IMR-90 (cell line): ENCODE data around the gene CD2AP. TPM values are rescaled to one million over a fixed set of nuclear protein-coding genes. Genes with fewer than 3 reads are reported as not detected.

Source experiments
- ATAC-seq: fragments of 200-7000 bp; cut with Tn5 transposase; 2 replicates; pipeline ENCODE4 v1.9.1; 2020; ENCODE audit warnings: low read depth, mild to moderate bottlenecking, moderate library complexity
- BruUV-seq: library from RNA; stranded (reverse); fragments of 400-500 nt; replicated peaks from 2 replicates; lab custom pipeline; 2021; lab: Mats Ljungman, UMichigan
- CTCF ChIA-PET: fragments of 300-600 bp; formaldehyde crosslinking; extraction: SDS; loops from one replicate; lab custom pipeline; 2021; ENCODE audit warnings: antibody characterized with exemption; lab: Yijun Ruan, JAX
- POLR2A ChIA-PET: fragments of 300-600 bp; sonication (Branson Sonifier 250); formaldehyde crosslinking; loops from one replicate; lab custom pipeline; 2022; ENCODE audit warnings: antibody characterized with exemption; ENCODE audit not compliant: unreplicated experiment; lab: Charles Lee
- DNase-seq: peaks from one replicate; pipeline ENCODE4 v3.0.0; 2013
- H2AFZ ChIP-seq: replicated peaks from 2 replicates; pipeline ENCODE3; 2013; ENCODE audit warnings: low read length, mild to moderate bottlenecking; ENCODE audit not compliant: poor library complexity
- H2AK5ac ChIP-seq: 2 replicates; pipeline ENCODE4 v1.6.1; 2013; ENCODE audit warnings: low read depth, low read length, inconsistent platforms
- H2AK9ac ChIP-seq: replicated peaks from 2 replicates; pipeline ENCODE3; 2013; ENCODE audit warnings: mild to moderate bottlenecking, low read depth, low read length, moderate library complexity; ENCODE audit not compliant: poor library complexity
- H2BK120ac ChIP-seq: 2 replicates; pipeline ENCODE4 v1.6.1; 2013; ENCODE audit warnings: low read depth, low read length, inconsistent platforms
- H2BK15ac ChIP-seq: 3 replicates; pipeline ENCODE4 v1.6.1; 2013; ENCODE audit warnings: low read depth, low read length, inconsistent platforms
- H2BK20ac ChIP-seq: 2 replicates; pipeline ENCODE4 v1.6.1; 2013; ENCODE audit warnings: low read depth, mild to moderate bottlenecking, inconsistent platforms, low read length, moderate library complexity
- H2BK5ac ChIP-seq: 2 replicates; pipeline ENCODE4 v1.6.1; 2013; ENCODE audit warnings: mild to moderate bottlenecking, low read depth, low read length, inconsistent platforms; ENCODE audit not compliant: poor library complexity, severe bottlenecking
- H3K14ac ChIP-seq: replicated peaks from 2 replicates; pipeline ENCODE4 v1.6.1; 2013; ENCODE audit warnings: low read depth, low read length, inconsistent platforms
- H3K18ac ChIP-seq: 2 replicates; pipeline ENCODE4 v1.6.1; 2013; ENCODE audit warnings: low read depth, low read length, control low read depth
- H3K23ac ChIP-seq: 2 replicates; pipeline ENCODE4 v1.6.1; 2013; ENCODE audit warnings: low read depth, low read length, inconsistent platforms
- H3K27ac ChIP-seq: 2 replicates; pipeline ENCODE4 v1.5.1; 2013; ENCODE audit warnings: mild to moderate bottlenecking, control low read depth, low read length; ENCODE audit not compliant: insufficient read depth
- H3K27me3 ChIP-seq: 2 replicates; pipeline ENCODE4 v1.6.1; 2013; ENCODE audit warnings: low read length; ENCODE audit not compliant: control insufficient read depth, insufficient read depth
- H3K36me3 ChIP-seq: 2 replicates; pipeline ENCODE4 v1.6.1; 2013; ENCODE audit warnings: low read length, mixed read lengths; ENCODE audit not compliant: control insufficient read depth, insufficient read depth
- H3K4ac ChIP-seq: 2 replicates; pipeline ENCODE4 v1.6.1; 2013; ENCODE audit warnings: low read depth, low read length, inconsistent platforms
- H3K4me1 ChIP-seq: 2 replicates; pipeline ENCODE4 v1.6.1; 2013; ENCODE audit warnings: low read length, mixed read lengths; ENCODE audit not compliant: control insufficient read depth, insufficient read depth
- H3K4me2 ChIP-seq: 2 replicates; pipeline ENCODE4 v1.6.1; 2013; ENCODE audit warnings: low read depth, mild to moderate bottlenecking, control low read depth, low read length, moderate library complexity
- H3K4me3 ChIP-seq: 2 replicates; pipeline ENCODE4 v1.5.1; 2013; ENCODE audit warnings: low read depth, mild to moderate bottlenecking, control low read depth, low read length, moderate library complexity; ENCODE audit not compliant: insufficient read depth
- H3K56ac ChIP-seq: 2 replicates; pipeline ENCODE4 v1.6.1; 2013; ENCODE audit warnings: low read length, inconsistent platforms; ENCODE audit not compliant: insufficient read depth; ENCODE audit errors: extremely low read depth
- H3K79me1 ChIP-seq, 2 experiments: 2 replicates each; pipeline ENCODE4 v1.6.1; 2013; ENCODE audit warnings: low read length in 2 of 2, inconsistent platforms in 1 of 2, low read depth in 1 of 2
- H3K9ac ChIP-seq: 2 replicates; pipeline ENCODE4 v1.6.1; 2013; ENCODE audit warnings: low read depth, low read length, control low read depth
- H3K9me1 ChIP-seq: 2 replicates; pipeline ENCODE4 v1.6.1; 2013; ENCODE audit warnings: low read length, inconsistent platforms; ENCODE audit not compliant: insufficient read depth
- H3K9me3 ChIP-seq: 2 replicates; pipeline ENCODE4 v1.6.1; 2013; ENCODE audit warnings: low read length; ENCODE audit not compliant: control insufficient read depth, insufficient read depth
- H4K20me1 ChIP-seq: 2 replicates; pipeline ENCODE4 v1.6.1; 2013; ENCODE audit warnings: low read length, inconsistent platforms; ENCODE audit not compliant: insufficient read depth
- H4K5ac ChIP-seq: 2 replicates; pipeline ENCODE4 v1.6.1; 2013; ENCODE audit warnings: mild to moderate bottlenecking, low read depth, low read length, control low read depth
- H4K8ac ChIP-seq, 2 experiments: 2 replicates each; pipeline ENCODE4 v1.6.1; 2013; ENCODE audit warnings: low read depth in 2 of 2, low read length in 2 of 2, control low read depth in 1 of 2, inconsistent platforms in 1 of 2
- H4K91ac ChIP-seq: 2 replicates; pipeline ENCODE4 v1.6.1; 2013; ENCODE audit warnings: low read depth, low read length, inconsistent platforms; ENCODE audit not compliant: insufficient read depth
- CEBPB ChIP-seq: IDR thresholded peaks from 2 replicates; pipeline ENCODE4 v1.6.1; 2012; ENCODE audit warnings: low read depth, low read length, improper control_type of control experiment
- MXI1 ChIP-seq: IDR thresholded peaks from 2 replicates; pipeline ENCODE4 v1.6.1; 2012; ENCODE audit warnings: low read depth, mild to moderate bottlenecking, low read length, moderate library complexity, borderline replicate concordance
- NFE2L2 ChIP-seq: fragments of 150-350 bp; IDR thresholded peaks from 2 replicates; pipeline ENCODE4 v1.6.1; 2016; ENCODE audit warnings: low read depth, mild to moderate bottlenecking, low read length
- RCOR1 ChIP-seq: IDR thresholded peaks from 2 replicates; pipeline ENCODE4 v1.6.1; 2012; ENCODE audit warnings: mild to moderate bottlenecking, low read length, improper control_type of control experiment; ENCODE audit not compliant: insufficient replicate concordance
- dilution Hi-C: fragments of 300-500 bp; cut with HindIII; formaldehyde crosslinking; loops from one replicate; pipeline ENCODE4 v1.14.3; 2018; ENCODE audit warnings: low sequenced_read_pairs; ENCODE audit not compliant: unreplicated experiment
- in situ Hi-C: fragments of 300-500 bp; cut with MboI; formaldehyde crosslinking; loops from 3 replicates; pipeline ENCODE4 v1.14.3; 2019; ENCODE audit warnings: low sequenced_read_pairs, inconsistent platforms, mixed read lengths
- intact Hi-C: fragments of 100-400 bp; cut with micrococcal nuclease; formaldehyde crosslinking; loops from 2 replicates; pipeline ENCODE4 v1.10.0; 2022
- polyA plus RNA-seq, 3 experiments: library from polyadenylated mRNA; depleted of rRNA; stranded (reverse); fragments of >200 nt; gene quantifications; 2 replicates each; pipeline ENCODE4 v1.2.3, GENCODE V29; 2012; ENCODE audit warnings: low replicate concordance in 1 of 3
- total RNA-seq: library from RNA; depleted of rRNA; stranded (reverse); fragments of >200 nt; gene quantifications from 2 replicates; pipeline ENCODE4 v1.2.3, GENCODE V29; 2012
- TF ChIP-seq, protein P1 (sequence below): fragments of 150-350 bp; IDR thresholded peaks from 2 replicates; pipeline ENCODE4 v1.6.1; 2016; ENCODE audit warnings: low read depth, mild to moderate bottlenecking, low read length, moderate library complexity, borderline replicate concordance

CD2AP gene
- total and polyA plus RNA-seq, 2 of the 4 experiments (the other 2 are of a cell fraction), result 5.3 to 7.5 TPM

DNA sequence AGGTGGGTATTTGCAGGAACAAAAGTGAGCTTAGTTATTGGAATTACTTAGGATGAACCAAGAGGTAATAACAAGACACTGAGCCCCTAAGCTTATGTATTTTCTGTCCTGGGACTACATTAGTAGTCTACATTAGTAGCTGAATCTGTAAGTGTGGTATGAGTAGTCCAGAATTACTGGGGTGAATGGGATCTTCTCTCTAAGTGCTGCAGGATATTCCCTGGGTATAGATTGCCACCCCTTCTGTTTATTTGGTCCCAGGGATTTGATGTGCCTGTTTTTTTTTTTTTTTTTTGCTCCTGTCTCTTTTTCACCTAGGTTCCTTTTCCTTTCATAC lies 5.9 kb downstream of the CD2AP start:
- Histone ChIP-seq H3K23ac (peak overlapping the region; percentile 76), H3K79me1 (peaks cover 4 to 55% of the 10 kb centered on the region in 2 experiments), H3K14ac (no peak overlapping the region), H3K9me1 (peaks cover 6% of the 10 kb centered on the region; the same call in 1 of the 2 replicates), H4K20me1 (peaks cover 28% of the 10 kb centered on the region; the same call in 1 of the 2 replicates), H3K4me1 (peaks cover 2% of the 10 kb centered on the region), H2BK20ac (no peak overlapping the region), H3K56ac (no peak overlapping the region), H3K4ac (no peak overlapping the region), H2BK120ac (no peak overlapping the region), H2BK15ac (no peak overlapping the region), H2BK5ac (peak overlapping the region; percentile 66), H3K36me3 (no peaks in the 10 kb centered on the region), H4K91ac (no peak overlapping the region), H2AK9ac (no peak overlapping the region), H4K5ac (no peak overlapping the region), H3K4me2 (peak overlapping the region; percentile 11; the same call in 1 of the 2 replicates), H3K18ac (no peak overlapping the region), H3K4me3 (no peak overlapping the region), H3K27me3 (no peaks in the 10 kb centered on the region), H3K9me3 (no peaks in the 10 kb centered on the region), H3K27ac (no peak overlapping the region), H2AK5ac (no peak overlapping the region), H4K8ac (no peak overlapping the region), H2AFZ (no peak overlapping the region), H3K9ac (no peak overlapping the region)
- POLR2A ChIA-PET, result interaction anchor here (0.6 kb wide), 1 partner anchor 377 kb away, joined by 3 read pairs; no protein-coding TSS in a partner anchor
- no peak for ATAC-seq
- no peak for DNase-seq
- in situ Hi-C loops, result no loop called here
- CTCF ChIA-PET, result no interaction called here
- intact Hi-C loops, result no loop called here
- no peak for TF ChIP-seq MXI1
- no peak for TF ChIP-seq RCOR1
- TF ChIP-seq, protein P1, sequence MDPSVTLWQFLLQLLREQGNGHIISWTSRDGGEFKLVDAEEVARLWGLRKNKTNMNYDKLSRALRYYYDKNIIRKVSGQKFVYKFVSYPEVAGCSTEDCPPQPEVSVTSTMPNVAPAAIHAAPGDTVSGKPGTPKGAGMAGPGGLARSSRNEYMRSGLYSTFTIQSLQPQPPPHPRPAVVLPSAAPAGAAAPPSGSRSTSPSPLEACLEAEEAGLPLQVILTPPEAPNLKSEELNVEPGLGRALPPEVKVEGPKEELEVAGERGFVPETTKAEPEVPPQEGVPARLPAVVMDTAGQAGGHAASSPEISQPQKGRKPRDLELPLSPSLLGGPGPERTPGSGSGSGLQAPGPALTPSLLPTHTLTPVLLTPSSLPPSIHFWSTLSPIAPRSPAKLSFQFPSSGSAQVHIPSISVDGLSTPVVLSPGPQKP, result no peak
- TF ChIP-seq CEBPB, result no peak
- no peak for TF ChIP-seq NFE2L2
- dilution Hi-C loops, result no loop called here
- no TSS peak for BruUV-seq
